GM18507 (cell line): Measurements from ENCODE around the gene NPEPL1.

ENCODE experiments used
- DNase-seq: peaks from one replicate; pipeline ENCODE4 v3.0.0; 2011; ENCODE audit warnings: low read depth; ENCODE audit not compliant: insufficient read length; ENCODE audit errors: extremely low spot score
- FAIRE-seq: peaks from 2 replicates; lab custom pipeline; 2011; peaks lifted over from hg19 to GRCh38; lab: Jason Lieb, UNC

The NPEPL1 gene

GRCh38 chr20:58656831-58657230 lies 35.8 kb upstream of the NPEPL1 start:
- no peak for FAIRE-seq
- no peak for DNase-seq

- FAIRE-seq (no peak), DNase-seq (no peak)
Observed at GRCh38 chr20:58657262-58657661, 35.3 kb upstream of the NPEPL1 start.

- FAIRE-seq (no peak), DNase-seq (no peak)
Observed at GRCh38 chr20:58657986-58658385, 34.6 kb upstream of the NPEPL1 start.

GRCh38 chr20:58658760-58659159 lies 33.8 kb upstream of the NPEPL1 start:
- DNase-seq = no peak
- FAIRE-seq = no peak

GRCh38 chr20:58659841-58660240 lies 32.8 kb upstream of the NPEPL1 start:
- DNase-seq (no peak), FAIRE-seq (no peak)

GRCh38 chr20:58660855-58661597 lies 31.6 kb upstream of the NPEPL1 start:
- no peak for DNase-seq

GRCh38 chr20:58661598-58662473 lies 30.8 kb upstream of the NPEPL1 start:
- no peak for FAIRE-seq
- no peak for DNase-seq

More at GRCh38 chr20:58660855-58661597, 31.6 kb upstream of the NPEPL1 start:
- FAIRE-seq = no peak

GRCh38 chr20:58664331-58664730 lies 28.3 kb upstream of the NPEPL1 start:
- DNase-seq (no peak), FAIRE-seq (no peak)

- DNase-seq (no peak), FAIRE-seq (no peak)
Observed at GRCh38 chr20:58664883-58665282, 27.7 kb upstream of the NPEPL1 start.

GRCh38 chr20:58665606-58666005 lies 27.0 kb upstream of the NPEPL1 start:
- FAIRE-seq (no peak), DNase-seq (no peak)

GRCh38 chr20:58666702-58667101 lies 25.9 kb upstream of the NPEPL1 start:
- DNase-seq (no peak), FAIRE-seq (no peak)

- DNase-seq (no peak), FAIRE-seq (no peak)
Observed at GRCh38 chr20:58667975-58668374, 24.6 kb upstream of the NPEPL1 start.

GRCh38 chr20:58668901-58669286 lies 23.7 kb upstream of the NPEPL1 start:
- DNase-seq (no peak), FAIRE-seq (no peak)

GRCh38 chr20:58669287-58670006 lies 23.2 kb upstream of the NPEPL1 start:
- FAIRE-seq = peak; percentile 84
- DNase-seq = no peak

GRCh38 chr20:58670102-58670501 lies 22.5 kb upstream of the NPEPL1 start:
- DNase-seq = no peak
- peak; percentile 24 for FAIRE-seq

GRCh38 chr20:58670659-58671058 lies 21.9 kb upstream of the NPEPL1 start:
- DNase-seq = no peak
- FAIRE-seq = no peak

GRCh38 chr20:58673119-58673518 lies 19.5 kb upstream of the NPEPL1 start:
- no peak for DNase-seq
- FAIRE-seq = no peak

GRCh38 chr20:58675146-58675584 lies 17.4 kb upstream of the NPEPL1 start:
- DNase-seq (no peak), FAIRE-seq (no peak)

GRCh38 chr20:58675641-58676040 lies 17.0 kb upstream of the NPEPL1 start:
- no peak for DNase-seq
- FAIRE-seq = no peak

- FAIRE-seq (no peak), DNase-seq (no peak)
Observed at GRCh38 chr20:58676161-58676560, 16.4 kb upstream of the NPEPL1 start.
